ENCODE data around the gene LRRC37A2.
"Not testable (repeated sequence)": the region's sequence is repeated elsewhere in the genome, so short reads cannot be mapped to it uniquely, and the experiment has no call there.

DNA sequence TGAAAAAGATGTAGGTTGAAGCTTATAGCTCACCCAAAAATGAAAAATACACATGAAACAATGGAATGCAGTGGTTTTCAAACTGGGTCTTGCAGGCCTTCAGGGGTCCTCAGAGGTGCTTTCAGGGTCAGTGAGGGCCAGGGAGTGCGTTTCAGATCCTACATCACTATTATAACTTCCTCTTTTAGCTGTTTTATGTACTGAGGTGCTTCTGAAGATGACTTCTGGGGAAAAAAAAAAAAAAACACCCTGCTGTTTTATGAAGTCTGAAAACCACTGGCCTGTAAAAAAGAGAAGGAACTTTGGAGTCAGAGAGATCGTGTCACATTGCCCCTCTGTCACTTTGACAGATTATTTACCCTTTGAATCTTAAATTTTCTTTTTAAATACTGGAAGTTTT is 36.7 kb upstream of the LRRC37A2 start:
- TF ChIP-seq, protein P1, sequence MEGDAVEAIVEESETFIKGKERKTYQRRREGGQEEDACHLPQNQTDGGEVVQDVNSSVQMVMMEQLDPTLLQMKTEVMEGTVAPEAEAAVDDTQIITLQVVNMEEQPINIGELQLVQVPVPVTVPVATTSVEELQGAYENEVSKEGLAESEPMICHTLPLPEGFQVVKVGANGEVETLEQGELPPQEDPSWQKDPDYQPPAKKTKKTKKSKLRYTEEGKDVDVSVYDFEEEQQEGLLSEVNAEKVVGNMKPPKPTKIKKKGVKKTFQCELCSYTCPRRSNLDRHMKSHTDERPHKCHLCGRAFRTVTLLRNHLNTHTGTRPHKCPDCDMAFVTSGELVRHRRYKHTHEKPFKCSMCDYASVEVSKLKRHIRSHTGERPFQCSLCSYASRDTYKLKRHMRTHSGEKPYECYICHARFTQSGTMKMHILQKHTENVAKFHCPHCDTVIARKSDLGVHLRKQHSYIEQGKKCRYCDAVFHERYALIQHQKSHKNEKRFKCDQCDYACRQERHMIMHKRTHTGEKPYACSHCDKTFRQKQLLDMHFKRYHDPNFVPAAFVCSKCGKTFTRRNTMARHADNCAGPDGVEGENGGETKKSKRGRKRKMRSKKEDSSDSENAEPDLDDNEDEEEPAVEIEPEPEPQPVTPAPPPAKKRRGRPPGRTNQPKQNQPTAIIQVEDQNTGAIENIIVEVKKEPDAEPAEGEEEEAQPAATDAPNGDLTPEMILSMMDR (IDR thresholded peaks at IDR 0.05) = not testable (repeated sequence)
- not testable (repeated sequence) for TF ChIP-seq POLR2A (IDR thresholded peaks at IDR 0.05)
